Tibial artery (tissue), 4 donors: ENCODE data around the gene TMEM132C.

Source experiments
- DNase-seq, 2 donors: peaks; one replicate each; pipeline ENCODE4 v3.0.0-alpha.2; 2019
- H3K27ac ChIP-seq, 2 donors: fragments of 200-600 bp; sonication (generic) in 1 of 2; 1 replicate in 1 of 2; 2 replicates in 1 of 2; pipeline ENCODE4 v1.5.1; 2018 to 2019; ENCODE audit warnings: mild to moderate bottlenecking in 1 of 2
- H3K27me3 ChIP-seq, 2 donors: fragments of 200-600 bp; sonication (generic) in 1 of 2; one replicate each; pipeline versions ENCODE4 v1.5.1 to v1.6.0; 2016 to 2019
- H3K36me3 ChIP-seq, 3 donors: fragments of 200-600 bp; sonication (generic) in 2 of 3; one replicate each; pipeline ENCODE4 v1.5.1; 2016 to 2019; ENCODE audit warnings: mild to moderate bottlenecking in 2 of 3
- H3K4me1 ChIP-seq, 4 donors: fragments of 200-600 bp; sonication (generic) in 2 of 4; 1 replicate in 3 of 4; 2 replicates in 1 of 4; pipeline ENCODE4 v1.5.1; 2016 to 2019
- H3K4me3 ChIP-seq, 2 donors: fragments of 200-600 bp; sonication (generic) in 1 of 2; 1 replicate in 1 of 2; 2 replicates in 1 of 2; pipeline ENCODE4 v1.5.1; 2018 to 2019; ENCODE audit warnings: mild to moderate bottlenecking in 2 of 2
- H3K9me3 ChIP-seq, 3 donors: fragments of 200-600 bp; sonication (generic) in 1 of 3; one replicate each; pipeline ENCODE4 v1.5.1; 2016 to 2019
- intact Hi-C: fragments of 100-400 bp; cut with DNase I; formaldehyde crosslinking; loops from one replicate; pipeline ENCODE4 v1.15.0; 2023; ENCODE audit warnings: low total_unique reads
- TF ChIP-seq, protein P1 (sequence below), 2 experiments: fragments of 200-600 bp in 1 of 2; fragments of 450-650 bp in 1 of 2; IDR thresholded peaks; one replicate each; pipeline ENCODE4 v1.5.1; 2017 to 2019; ENCODE audit warnings: antibody characterized with exemption in 2 of 2, mild to moderate bottlenecking in 1 of 2, moderate library complexity in 1 of 2

TMEM132C gene

GRCh38 chr12:128657378-128657777, 390.4 kb downstream of the TMEM132C start:
- no peak overlapping the region for H3K27ac ChIP-seq
- H3K9me3 ChIP-seq = no peaks in the 10 kb centered on the region
- no peak for DNase-seq
- no peak overlapping the region for H3K4me3 ChIP-seq
- TF ChIP-seq, protein P1, sequence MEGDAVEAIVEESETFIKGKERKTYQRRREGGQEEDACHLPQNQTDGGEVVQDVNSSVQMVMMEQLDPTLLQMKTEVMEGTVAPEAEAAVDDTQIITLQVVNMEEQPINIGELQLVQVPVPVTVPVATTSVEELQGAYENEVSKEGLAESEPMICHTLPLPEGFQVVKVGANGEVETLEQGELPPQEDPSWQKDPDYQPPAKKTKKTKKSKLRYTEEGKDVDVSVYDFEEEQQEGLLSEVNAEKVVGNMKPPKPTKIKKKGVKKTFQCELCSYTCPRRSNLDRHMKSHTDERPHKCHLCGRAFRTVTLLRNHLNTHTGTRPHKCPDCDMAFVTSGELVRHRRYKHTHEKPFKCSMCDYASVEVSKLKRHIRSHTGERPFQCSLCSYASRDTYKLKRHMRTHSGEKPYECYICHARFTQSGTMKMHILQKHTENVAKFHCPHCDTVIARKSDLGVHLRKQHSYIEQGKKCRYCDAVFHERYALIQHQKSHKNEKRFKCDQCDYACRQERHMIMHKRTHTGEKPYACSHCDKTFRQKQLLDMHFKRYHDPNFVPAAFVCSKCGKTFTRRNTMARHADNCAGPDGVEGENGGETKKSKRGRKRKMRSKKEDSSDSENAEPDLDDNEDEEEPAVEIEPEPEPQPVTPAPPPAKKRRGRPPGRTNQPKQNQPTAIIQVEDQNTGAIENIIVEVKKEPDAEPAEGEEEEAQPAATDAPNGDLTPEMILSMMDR (IDR thresholded peaks at IDR 0.05) = no peak
- no peaks in the 10 kb centered on the region for H3K27me3 ChIP-seq
- no peaks in the 10 kb centered on the region for H3K4me1 ChIP-seq
- intact Hi-C loops = no loop called here
- H3K36me3 ChIP-seq = no peaks in the 10 kb centered on the region

GRCh38 chr12:128660532-128661225, 393.7 kb downstream of the TMEM132C start:
- Histone ChIP-seq H3K36me3 (no peaks in the 10 kb centered on the region), H3K4me1 (no peaks in the 10 kb centered on the region), H3K27me3 (no peaks in the 10 kb centered on the region), H3K9me3 (no peaks in the 10 kb centered on the region), H3K4me3 (no peak overlapping the region), H3K27ac (no peak overlapping the region)
- TF ChIP-seq, protein P1 (IDR thresholded peaks at IDR 0.05) = no peak
- intact Hi-C loops = no loop called here
- DNase-seq = no peak

GRCh38 chr12:128661226-128661569, 394.2 kb downstream of the TMEM132C start:
- H3K4me1 ChIP-seq = no peaks in the 10 kb centered on the region
- H3K27me3 ChIP-seq = no peaks in the 10 kb centered on the region
- no peaks in the 10 kb centered on the region for H3K36me3 ChIP-seq
- intact Hi-C loops = no loop called here
- H3K27ac ChIP-seq = no peak overlapping the region
- no peaks in the 10 kb centered on the region for H3K9me3 ChIP-seq
- DNase-seq = no peak
- TF ChIP-seq, protein P1 (IDR thresholded peaks at IDR 0.05) = no peak
- no peak overlapping the region for H3K4me3 ChIP-seq

GRCh38 chr12:128662101-128662500, 395.1 kb downstream of the TMEM132C start:
- H3K4me3 ChIP-seq = no peak overlapping the region
- no peaks in the 10 kb centered on the region for H3K36me3 ChIP-seq
- H3K4me1 ChIP-seq = no peaks in the 10 kb centered on the region
- no peaks in the 10 kb centered on the region for H3K27me3 ChIP-seq
- no peak for DNase-seq
- TF ChIP-seq, protein P1 (IDR thresholded peaks at IDR 0.05) = no peak
- intact Hi-C loops = no loop called here
- H3K27ac ChIP-seq = no peak overlapping the region
- peaks cover 0 to 4% (median 0%) of the 10 kb centered on the region in 3 donors for H3K9me3 ChIP-seq

- TF ChIP-seq, protein P1 (IDR thresholded peaks at IDR 0.05) = no peak
- H3K9me3 ChIP-seq = peaks cover 0 to 4% (median 0%) of the 10 kb centered on the region in 3 donors
Observed at GRCh38 chr12:128664501-128664900, 397.5 kb downstream of the TMEM132C start.

More at GRCh38 chr12:128664501-128664900, 397.5 kb downstream of the TMEM132C start:
- no peaks in the 10 kb centered on the region for H3K27me3 ChIP-seq
- intact Hi-C loops = no loop called here
- no peak overlapping the region for H3K27ac ChIP-seq
- no peak for DNase-seq
- H3K36me3 ChIP-seq = no peaks in the 10 kb centered on the region
- H3K4me3 ChIP-seq = no peak overlapping the region
- H3K4me1 ChIP-seq = no peaks in the 10 kb centered on the region
